H9 (cell line): Measurements from ENCODE around the gene TNIK. TPM values are rescaled to one million over a fixed set of nuclear protein-coding genes. Genes with fewer than 3 reads are reported as not detected.

Source experiments
- DNase-seq: peaks from one replicate; pipeline ENCODE4 v3.0.0-alpha.2; 2017
- H2AFZ ChIP-seq: one replicate; pipeline ENCODE4 v1.6.1; 2013; ENCODE audit warnings: mild to moderate bottlenecking, low read length, control low read depth, moderate library complexity
- H2AK5ac ChIP-seq: 2 replicates; pipeline ENCODE4 v1.6.1; 2013; ENCODE audit warnings: low read length, control low read depth, mixed read lengths; ENCODE audit not compliant: insufficient read length
- H2BK120ac ChIP-seq: one replicate; pipeline ENCODE4 v1.6.1; 2013; ENCODE audit warnings: low read depth, mild to moderate bottlenecking, low read length, control low read depth, inconsistent platforms; ENCODE audit not compliant: poor library complexity, severe bottlenecking
- H2BK12ac ChIP-seq: 2 replicates; pipeline ENCODE4 v1.6.1; 2013; ENCODE audit warnings: low read length, control low read depth, mixed read lengths, low read depth; ENCODE audit not compliant: insufficient read length
- H2BK15ac ChIP-seq: 2 replicates; pipeline ENCODE4 v1.6.1; 2013; ENCODE audit warnings: low read depth, low read length, control low read depth
- H2BK20ac ChIP-seq: one replicate; pipeline ENCODE4 v1.6.1; 2013; ENCODE audit warnings: low read depth, mild to moderate bottlenecking, low read length, control low read depth, inconsistent platforms; ENCODE audit not compliant: poor library complexity, severe bottlenecking
- H2BK5ac ChIP-seq: 2 replicates; pipeline ENCODE4 v1.6.1; 2013; ENCODE audit warnings: low read length, control low read depth, mixed read lengths; ENCODE audit not compliant: insufficient read length
- H3K14ac ChIP-seq: 2 replicates; pipeline ENCODE4 v1.6.1; 2013; ENCODE audit warnings: low read length, control low read depth; ENCODE audit not compliant: insufficient read depth
- H3K18ac ChIP-seq: 2 replicates; pipeline ENCODE4 v1.6.1; 2013; ENCODE audit warnings: low read depth, mild to moderate bottlenecking, mixed read lengths, low read length, control low read depth; ENCODE audit not compliant: insufficient read length
- H3K23ac ChIP-seq: 2 replicates; pipeline ENCODE4 v1.6.1; 2013; ENCODE audit warnings: low read length, control low read depth, mixed read lengths, low read depth; ENCODE audit not compliant: insufficient read length
- H3K23me2 ChIP-seq: 2 replicates; pipeline ENCODE4 v1.6.1; 2013; ENCODE audit warnings: low read depth, mild to moderate bottlenecking, mixed read lengths, low read length, control low read depth; ENCODE audit not compliant: insufficient read length, poor library complexity, severe bottlenecking
- H3K27ac ChIP-seq: 2 replicates; pipeline ENCODE4 v1.5.1; 2013; ENCODE audit warnings: low read length, control low read depth, mixed read lengths, low read depth; ENCODE audit not compliant: insufficient read length
- H3K27me3 ChIP-seq: 2 replicates; pipeline ENCODE4 v1.6.1; 2013; ENCODE audit warnings: low read length, control low read depth, inconsistent platforms; ENCODE audit not compliant: insufficient read depth
- H3K4ac ChIP-seq: 2 replicates; pipeline ENCODE4 v1.6.1; 2013; ENCODE audit warnings: low read depth, mild to moderate bottlenecking, control low read depth, inconsistent platforms, low read length, moderate library complexity
- H3K4me1 ChIP-seq: 2 replicates; pipeline ENCODE4 v1.6.1; 2013; ENCODE audit warnings: low read length, control low read depth, inconsistent platforms; ENCODE audit not compliant: insufficient read depth
- H3K4me2 ChIP-seq: 2 replicates; pipeline ENCODE4 v1.6.1; 2013; ENCODE audit warnings: low read length, control low read depth, mixed read lengths; ENCODE audit not compliant: insufficient read length, insufficient read depth
- H3K56ac ChIP-seq: 2 replicates; pipeline ENCODE4 v1.6.1; 2013; ENCODE audit warnings: low read depth, mild to moderate bottlenecking, mixed read lengths, low read length, control low read depth; ENCODE audit not compliant: insufficient read length
- H3K79me1 ChIP-seq: 2 replicates; pipeline ENCODE4 v1.6.1; 2013; ENCODE audit warnings: low read depth, mild to moderate bottlenecking, moderate library complexity, low read length, control low read depth, inconsistent platforms; ENCODE audit not compliant: insufficient read depth, poor library complexity, severe bottlenecking
- H3K79me2 ChIP-seq: 2 replicates; pipeline ENCODE4 v1.6.1; 2013; ENCODE audit warnings: low read length, control low read depth, inconsistent platforms; ENCODE audit not compliant: insufficient read depth
- H3K9ac ChIP-seq: 2 replicates; pipeline ENCODE4 v1.6.1; 2013; ENCODE audit warnings: low read length, control low read depth, mixed read lengths; ENCODE audit not compliant: insufficient read length; ENCODE audit errors: extremely low read depth
- H3K9me3 ChIP-seq: one replicate; pipeline ENCODE4 v1.6.1; 2013; ENCODE audit warnings: low read depth, low read length, inconsistent platforms; ENCODE audit not compliant: control insufficient read depth
- H3T11ph ChIP-seq: one replicate; pipeline ENCODE4 v1.6.1; 2013; ENCODE audit warnings: mild to moderate bottlenecking, low read length, control low read depth, inconsistent platforms
- H4K20me1 ChIP-seq: one replicate; pipeline ENCODE4 v1.6.1; 2013; ENCODE audit not compliant: control insufficient read depth, insufficient read length, insufficient read depth
- H4K5ac ChIP-seq: 2 replicates; pipeline ENCODE4 v1.6.1; 2013; ENCODE audit warnings: low read depth, mild to moderate bottlenecking, mixed read lengths, low read length, control low read depth; ENCODE audit not compliant: insufficient read length
- H4K8ac ChIP-seq: replicated peaks from 2 replicates; pipeline ENCODE4 v1.6.1; 2013; ENCODE audit warnings: low read length, control low read depth, mixed read lengths, low read depth; ENCODE audit not compliant: insufficient read length
- H4K91ac ChIP-seq: 2 replicates; pipeline ENCODE4 v1.6.1; 2013; ENCODE audit warnings: low read depth, mild to moderate bottlenecking, moderate library complexity, mixed read lengths, low read length, control low read depth; ENCODE audit not compliant: insufficient read length
- H3K27ac Mint-ChIP-seq, 3 experiments: 2 replicates in 2 of 3; 3 replicates in 1 of 3; pipeline ENCODE4 v1.8.0; 2020 to 2021; ENCODE audit warnings: mixed read lengths in 3 of 3, mild to moderate bottlenecking in 1 of 3, moderate library complexity in 1 of 3
- H3K27me3 Mint-ChIP-seq: 2 replicates; pipeline ENCODE4 v1.8.0; 2021; ENCODE audit warnings: low read depth, mild to moderate bottlenecking, moderate library complexity, mixed read lengths
- H3K36me3 Mint-ChIP-seq, 3 experiments: 2 replicates in 2 of 3; 3 replicates in 1 of 3; pipeline ENCODE4 v1.8.0; 2020 to 2021; ENCODE audit warnings: low read depth in 3 of 3, mixed read lengths in 3 of 3; ENCODE audit not compliant: insufficient read depth in 1 of 3
- H3K4me1 Mint-ChIP-seq, 2 experiments: 2 replicates each; pipeline ENCODE4 v1.8.0; 2020; ENCODE audit warnings: mixed read lengths in 2 of 2
- H3K4me3 Mint-ChIP-seq, 2 experiments: 2 replicates in 1 of 2; 3 replicates in 1 of 2; pipeline ENCODE4 v1.8.0; 2020 to 2021; ENCODE audit warnings: mild to moderate bottlenecking in 2 of 2, mixed read lengths in 2 of 2, moderate library complexity in 1 of 2
- H3K9me3 Mint-ChIP-seq, 2 experiments: 2 replicates in 1 of 2; 3 replicates in 1 of 2; pipeline ENCODE4 v1.8.0; 2020; ENCODE audit warnings: mild to moderate bottlenecking in 2 of 2, mixed read lengths in 2 of 2, moderate library complexity in 1 of 2
- CTCF ChIP-seq: fragments of 200-600 bp; sonication (generic); conservative IDR thresholded peaks from 3 replicates; pipeline ENCODE4 v1.8.0; 2021; ENCODE audit warnings: antibody characterized with exemption, mild to moderate bottlenecking
- WGBS: extraction: QIAGEN DNeasy Blood & Tissue Kit; methylation state at CpG from one replicate; pipeline ENCODE4 v1.1.7; 2013; ENCODE audit warnings: missing lambda C conversion rate, low lambda C conversion rate, mixed read lengths; ENCODE audit not compliant: insufficient read length; ENCODE audit errors: extremely low coverage; 5-methylcytosine and 5-hydroxymethylcytosine counted together
- total RNA-seq: library from RNA; stranded (reverse); gene quantifications from 2 replicates; pipeline ENCODE4 v1.2.1, GENCODE V29; 2021

TNIK gene
- total RNA-seq, 1 experiment from 2014 or later = 15.9 TPM

- no peak overlapping the region for H4K91ac ChIP-seq
- no peak for TF ChIP-seq CTCF
- Mint-ChIP-seq H3K9me3 (no peaks in the 10 kb centered on the region), H3K27ac (peak overlapping the region; percentile 62 to 95 (median 69); a peak in 5 of 7 replicates), H3K36me3 (peaks cover 4 to 7% (median 5%) of the 10 kb centered on the region in 3 experiments; a peak in 5 of 7 replicates), H3K4me3 (peak overlapping the region in 1 of 2 experiments; percentile 44; a peak in 1 of 5 replicates), H3K27me3 (no peaks in the 10 kb centered on the region), H3K4me1 (peaks cover 13 to 18% of the 10 kb centered on the region in 2 experiments)
- no peak overlapping the region for H3T11ph ChIP-seq
- H3K56ac ChIP-seq = no peak overlapping the region
- no peak overlapping the region for H3K14ac ChIP-seq
- H3K18ac ChIP-seq = no peak overlapping the region
- H3K9ac ChIP-seq = no peak overlapping the region
- H4K20me1 ChIP-seq = no peaks in the 10 kb centered on the region
- H3K4ac ChIP-seq = no peak overlapping the region
- no CpG with 5 or more reads among the region's 1 CpG for WGBS
- no peak overlapping the region for H3K4me2 ChIP-seq
- H3K27me3 ChIP-seq = no peaks in the 10 kb centered on the region
- no peak overlapping the region for H2AK5ac ChIP-seq
- no peak overlapping the region for H2AFZ ChIP-seq
- H3K23ac ChIP-seq = no peak overlapping the region
- no peaks in the 10 kb centered on the region for H3K79me2 ChIP-seq
- H3K79me1 ChIP-seq = no peaks in the 10 kb centered on the region
- no peak overlapping the region for H2BK120ac ChIP-seq
- no peaks in the 10 kb centered on the region for H3K23me2 ChIP-seq
- peaks cover 5% of the 10 kb centered on the region; the same call in 1 of the 2 replicates for H3K4me1 ChIP-seq
- H2BK15ac ChIP-seq = no peak overlapping the region
- no peak overlapping the region for H2BK12ac ChIP-seq
- H3K27ac ChIP-seq = no peak overlapping the region
- no peaks in the 10 kb centered on the region for H3K9me3 ChIP-seq
- H2BK5ac ChIP-seq = no peak overlapping the region
- DNase-seq = no peak
- no peak overlapping the region for H2BK20ac ChIP-seq
- H4K5ac ChIP-seq = no peak overlapping the region
- no peak overlapping the region for H4K8ac ChIP-seq
These were observed 398.5 kb downstream of the TNIK start for GRCh38 chr3:171061749-171062148.
